Measurements from ENCODE around the gene APOA4. TPM values are rescaled to one million over a fixed set of nuclear protein-coding genes. Genes with fewer than 3 reads are reported as not detected.

APOA4 gene
- total RNA-seq, 1 donor from 2014 or later, result not detected

DNA sequence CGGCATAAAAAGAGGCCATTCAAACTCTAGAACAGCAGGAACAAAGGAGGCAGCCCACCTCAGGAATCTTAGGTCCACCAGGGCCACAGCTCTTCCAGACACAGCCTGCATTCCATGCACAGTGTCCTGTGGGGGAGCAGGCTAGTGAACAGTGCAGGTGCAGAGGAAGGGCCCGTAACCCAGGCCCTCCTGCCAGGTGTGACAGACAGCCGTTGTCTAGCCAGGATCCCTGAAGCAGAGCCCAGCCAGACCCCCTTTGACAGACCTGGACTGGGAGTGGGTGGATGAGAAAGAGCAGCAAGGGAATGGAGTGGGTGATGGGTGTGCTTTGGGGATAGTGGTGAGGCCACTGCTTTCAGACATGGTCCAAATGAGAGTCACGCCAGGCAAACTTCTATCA lies 34.1 kb downstream of the APOA4 start:
- DNase-seq (no peak), ATAC-seq (no peak)
- intact Hi-C loops (cut with micrococcal nuclease), result loop anchor here (2.0 kb wide), 1 partner anchor 46 kb away; no protein-coding TSS in a partner anchor

DNA sequence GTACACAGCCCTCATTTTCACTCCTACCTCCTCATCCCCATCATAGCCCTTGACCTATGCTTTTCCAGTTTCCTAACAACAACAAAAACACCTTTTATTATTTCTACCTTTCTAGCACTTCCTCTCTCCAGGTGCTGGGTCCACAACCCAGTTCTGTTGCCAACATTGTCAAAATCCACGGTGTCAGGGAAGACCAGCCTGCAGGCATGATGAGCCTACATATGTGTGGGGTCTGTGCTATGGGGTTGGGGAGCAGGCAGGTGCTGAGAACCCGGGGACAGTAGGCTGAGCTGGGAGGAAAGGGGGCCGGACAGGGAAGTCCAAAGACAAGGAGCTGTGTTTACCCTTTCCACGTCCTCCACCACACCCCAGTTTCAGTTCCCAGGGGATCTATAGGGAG lies 34.6 kb downstream of the APOA4 start:
- DNase-seq, result no peak
- ATAC-seq, result no peak

DNA sequence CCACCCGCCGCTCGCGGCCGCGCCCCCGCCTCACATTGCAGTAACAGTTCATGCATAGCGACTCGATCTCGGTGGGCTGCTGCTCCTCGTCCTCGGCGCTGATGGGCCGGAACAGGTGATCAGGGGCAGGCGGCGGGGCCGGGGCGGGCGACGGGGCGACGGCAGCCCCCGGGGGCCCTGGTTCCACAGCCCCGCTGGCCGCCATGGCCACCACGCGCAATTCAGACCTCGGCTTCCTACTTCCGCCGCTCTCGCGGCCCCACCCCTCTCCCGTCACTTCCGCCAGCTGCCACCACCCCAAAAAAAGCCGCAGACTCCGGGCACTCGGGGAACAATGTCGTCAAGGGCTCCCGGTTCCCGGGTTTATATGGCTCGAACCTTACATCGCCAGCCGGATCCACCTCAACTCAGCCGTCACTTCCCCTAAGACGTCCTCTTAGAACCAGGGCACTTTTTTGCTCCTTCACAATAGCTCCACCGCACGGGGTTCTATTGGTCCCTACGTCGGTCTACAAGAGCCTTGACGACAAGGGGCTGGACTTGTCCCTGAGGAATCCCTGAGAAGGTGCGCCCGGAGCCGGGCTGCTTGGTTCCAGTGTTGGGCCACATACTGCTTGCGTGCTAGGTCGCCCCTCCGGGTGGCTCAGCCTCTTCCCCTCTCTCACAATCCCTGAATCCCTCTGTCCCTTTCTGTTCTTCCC lies 35.2 kb downstream of the APOA4 start, which contains the start of gene ZPR1:
Gene ZPR1, minus strand, starts transcription at position 238 of the 701 bp plus-strand sequence. Its CDS starts 33 bp downstream, at position 205.
- peak; percentile 89 for DNase-seq
- intact Hi-C loops (cut with micrococcal nuclease), result loop anchor here (2.0 kb wide), 1 partner anchor 47 kb away; no protein-coding TSS in a partner anchor
- peak; percentile 87 for ATAC-seq

More for the DNA sequence above, 34.6 kb downstream of the APOA4 start:
- intact Hi-C loops (cut with micrococcal nuclease), result loop anchor here (2.0 kb wide), 1 partner anchor 46 kb away; no protein-coding TSS in a partner anchor

DNA sequence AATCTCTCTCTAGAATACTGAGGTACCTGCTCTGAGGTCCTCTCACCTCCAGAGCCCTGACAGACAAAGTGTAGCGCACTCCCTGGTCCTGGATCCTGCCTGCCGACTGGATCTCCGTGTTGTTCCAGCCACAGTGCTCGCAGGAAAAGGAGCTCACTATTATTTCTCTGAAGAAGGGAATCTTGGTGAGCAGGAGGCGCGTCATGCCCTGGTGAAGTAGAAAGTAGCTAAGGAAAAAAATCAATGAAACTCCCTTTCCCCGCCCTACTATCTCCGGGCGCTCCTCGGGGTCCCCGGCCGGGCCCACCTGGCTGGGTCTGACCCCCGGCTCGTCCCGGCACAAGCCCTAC lies 35.7 kb downstream of the APOA4 start:
- ATAC-seq (no peak), DNase-seq (no peak)
- intact Hi-C loops (cut with micrococcal nuclease), result no loop called here

DNA sequence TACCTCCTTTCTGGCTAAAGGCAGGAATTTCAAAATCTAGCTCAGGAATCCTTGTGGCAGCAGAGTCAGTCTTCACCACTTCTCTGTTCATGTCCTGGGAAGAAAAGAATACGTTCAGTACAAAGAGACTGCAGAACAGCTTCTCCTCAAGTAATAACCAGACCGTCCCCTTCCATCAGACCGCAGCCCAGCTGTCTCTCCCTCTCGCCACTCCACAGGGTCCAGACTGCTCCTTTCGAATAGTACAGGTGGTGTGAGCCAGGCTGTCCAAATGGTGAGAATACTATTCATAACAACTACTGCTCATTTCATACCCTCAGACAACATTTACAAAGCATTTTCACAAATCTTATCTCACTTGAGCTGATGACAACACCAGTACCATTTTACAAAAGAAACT lies 36.1 kb downstream of the APOA4 start:
- no peak for DNase-seq

DNA sequence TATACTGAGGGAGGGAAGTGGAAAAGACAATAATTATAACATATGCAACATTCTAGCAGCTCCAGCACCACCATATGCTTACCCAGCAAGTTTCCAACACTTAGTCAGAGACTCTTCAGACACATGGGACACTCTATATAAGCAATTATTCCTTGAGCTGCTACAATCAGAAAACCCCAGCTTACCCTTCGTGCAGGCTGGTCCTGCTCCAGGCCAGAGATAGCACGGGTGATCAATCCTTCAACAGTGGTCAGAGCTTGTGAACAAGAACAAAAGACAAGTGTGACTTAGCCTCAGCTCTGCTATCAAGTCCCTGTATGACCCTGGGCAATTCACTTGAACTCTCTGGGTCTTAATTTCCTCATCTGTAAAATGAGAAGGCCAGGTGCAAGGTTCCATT lies 36.8 kb downstream of the APOA4 start:
- DNase-seq (no peak), ATAC-seq (no peak)
- intact Hi-C loops (cut with micrococcal nuclease), result no loop called here

More for the DNA sequence above, 36.1 kb downstream of the APOA4 start:
- no peak for ATAC-seq
- intact Hi-C loops (cut with micrococcal nuclease), result no loop called here

DNA sequence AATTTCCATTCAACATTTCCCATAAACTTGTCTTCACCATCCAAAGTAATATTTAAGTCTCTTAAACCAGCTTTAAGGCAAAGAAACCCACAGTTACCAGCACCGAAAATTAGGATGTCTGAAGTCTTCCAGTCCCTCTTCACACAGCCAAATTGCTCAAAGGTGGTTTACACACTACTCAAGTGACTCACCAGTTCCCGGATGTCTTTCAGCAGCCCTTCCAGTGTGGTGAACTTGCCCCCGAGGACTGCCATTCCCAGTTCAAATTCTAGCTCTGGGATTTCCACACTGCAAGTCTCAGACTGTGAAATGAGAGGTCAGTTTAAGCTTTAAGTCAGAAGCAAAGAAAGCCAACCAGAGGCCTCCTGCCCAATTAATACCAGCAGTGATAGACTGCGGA lies 40.4 kb downstream of the APOA4 start:
- intact Hi-C loops (cut with micrococcal nuclease), result no loop called here
- DNase-seq, result no peak
- no peak for ATAC-seq

DNA sequence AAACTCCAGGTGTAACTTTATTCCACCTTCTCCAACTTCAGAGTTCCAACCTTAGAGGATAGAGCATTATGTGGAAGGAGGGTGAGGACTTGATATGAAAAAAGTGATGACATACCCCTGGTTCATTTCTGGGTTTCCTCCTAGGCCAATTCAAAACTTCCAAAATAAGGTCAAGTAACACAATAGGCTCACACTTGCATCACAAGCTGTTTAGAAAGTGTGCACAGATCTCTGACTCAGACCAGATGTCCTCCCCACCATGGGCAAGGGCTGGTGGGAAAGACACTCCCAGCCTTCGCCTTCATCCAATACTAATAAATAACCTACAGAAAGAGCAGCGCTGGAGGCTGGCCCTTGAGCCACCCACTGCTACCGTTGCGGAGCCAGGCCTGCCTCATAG lies 44.5 kb downstream of the APOA4 start:
- intact Hi-C loops (cut with micrococcal nuclease), result no loop called here
- DNase-seq (no peak), ATAC-seq (no peak)

DNA sequence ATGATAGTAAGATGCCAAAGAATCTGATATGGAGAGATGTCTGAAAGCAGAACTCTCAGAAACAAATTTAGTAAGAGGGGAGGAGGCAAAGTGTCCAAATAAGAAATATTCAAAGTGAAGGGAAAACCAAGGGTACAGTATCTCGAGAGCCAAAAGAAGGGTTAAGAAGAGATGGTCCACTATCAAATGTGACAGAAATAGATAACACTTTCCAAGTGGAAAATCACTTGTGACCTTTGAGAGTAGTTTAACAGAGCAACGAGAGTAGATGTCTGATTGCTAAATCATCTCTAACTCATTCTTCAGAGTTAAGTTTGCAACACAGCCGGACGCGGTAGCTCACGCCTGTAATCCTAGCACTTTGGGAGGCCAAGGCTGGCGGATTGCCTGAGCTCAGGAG lies 46.0 kb downstream of the APOA4 start:
- DNase-seq (no peak), ATAC-seq (no peak)
- intact Hi-C loops (cut with micrococcal nuclease), result no loop called here

DNA sequence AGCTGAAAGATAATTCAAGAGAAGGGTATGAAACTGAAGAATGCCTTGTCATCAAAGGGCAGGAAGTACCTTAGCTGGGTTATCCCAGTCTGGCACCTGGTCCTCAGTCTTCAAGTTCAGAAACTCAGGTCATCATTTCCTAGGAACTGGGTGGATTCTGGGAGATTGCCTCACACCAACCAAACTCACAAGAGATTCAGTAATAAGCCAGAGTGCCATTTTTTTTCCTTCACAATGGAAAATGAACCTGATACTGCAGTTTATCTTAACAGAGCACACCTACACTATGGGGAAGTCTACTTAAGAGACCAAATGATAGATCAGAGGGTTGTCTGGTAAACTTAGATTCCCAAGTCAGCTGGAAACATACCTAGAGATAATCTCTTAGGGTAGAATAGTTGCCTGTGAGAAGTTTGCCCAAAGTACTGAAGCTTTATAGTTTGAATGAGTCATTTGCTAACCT lies 46.6 kb downstream of the APOA4 start:
- intact Hi-C loops (cut with micrococcal nuclease), result no loop called here
- ATAC-seq, result no peak
- DNase-seq, result no peak

DNA sequence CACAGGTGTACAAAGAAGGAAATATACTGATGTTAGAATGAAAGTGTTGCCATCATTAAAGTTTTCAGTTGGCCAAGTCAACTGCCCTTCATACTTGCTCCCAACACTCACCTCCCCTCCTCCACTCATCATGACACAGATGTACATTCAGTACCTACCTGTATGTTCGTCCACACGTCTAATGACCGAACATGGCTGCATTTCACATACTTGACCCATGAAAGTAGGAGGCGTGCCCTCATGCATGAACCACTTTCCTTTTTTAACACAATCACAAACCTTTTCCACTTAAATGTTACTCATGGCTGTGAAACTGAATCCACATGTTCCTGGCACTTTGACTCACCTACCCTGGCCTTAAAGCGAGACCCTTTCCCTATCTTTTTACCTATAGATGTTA lies 47.1 kb downstream of the APOA4 start:
- ATAC-seq (no peak), DNase-seq (no peak)
- intact Hi-C loops (cut with micrococcal nuclease), result no loop called here

DNA sequence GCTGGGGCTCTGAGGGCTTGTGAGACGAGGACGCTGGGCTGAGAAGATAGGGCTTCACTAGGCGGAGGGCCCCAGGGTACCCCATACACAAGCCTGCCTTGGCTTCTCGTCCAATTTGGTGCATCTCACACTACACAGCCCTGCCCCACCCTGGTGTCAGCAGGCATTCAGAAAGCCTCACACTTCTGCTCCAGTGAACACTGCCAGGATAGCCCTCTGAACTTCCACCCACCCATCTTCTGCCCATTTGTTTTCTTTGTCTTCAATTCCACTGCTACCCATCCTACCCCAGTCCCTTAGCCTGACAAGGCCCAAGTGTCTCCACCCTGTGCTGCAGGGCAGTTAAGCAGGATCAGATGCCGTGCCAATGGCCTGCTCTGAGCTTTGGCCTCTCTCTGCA lies 48.4 kb downstream of the APOA4 start:
- no peak for ATAC-seq
- no peak for DNase-seq
- intact Hi-C loops (cut with micrococcal nuclease), result no loop called here

DNA sequence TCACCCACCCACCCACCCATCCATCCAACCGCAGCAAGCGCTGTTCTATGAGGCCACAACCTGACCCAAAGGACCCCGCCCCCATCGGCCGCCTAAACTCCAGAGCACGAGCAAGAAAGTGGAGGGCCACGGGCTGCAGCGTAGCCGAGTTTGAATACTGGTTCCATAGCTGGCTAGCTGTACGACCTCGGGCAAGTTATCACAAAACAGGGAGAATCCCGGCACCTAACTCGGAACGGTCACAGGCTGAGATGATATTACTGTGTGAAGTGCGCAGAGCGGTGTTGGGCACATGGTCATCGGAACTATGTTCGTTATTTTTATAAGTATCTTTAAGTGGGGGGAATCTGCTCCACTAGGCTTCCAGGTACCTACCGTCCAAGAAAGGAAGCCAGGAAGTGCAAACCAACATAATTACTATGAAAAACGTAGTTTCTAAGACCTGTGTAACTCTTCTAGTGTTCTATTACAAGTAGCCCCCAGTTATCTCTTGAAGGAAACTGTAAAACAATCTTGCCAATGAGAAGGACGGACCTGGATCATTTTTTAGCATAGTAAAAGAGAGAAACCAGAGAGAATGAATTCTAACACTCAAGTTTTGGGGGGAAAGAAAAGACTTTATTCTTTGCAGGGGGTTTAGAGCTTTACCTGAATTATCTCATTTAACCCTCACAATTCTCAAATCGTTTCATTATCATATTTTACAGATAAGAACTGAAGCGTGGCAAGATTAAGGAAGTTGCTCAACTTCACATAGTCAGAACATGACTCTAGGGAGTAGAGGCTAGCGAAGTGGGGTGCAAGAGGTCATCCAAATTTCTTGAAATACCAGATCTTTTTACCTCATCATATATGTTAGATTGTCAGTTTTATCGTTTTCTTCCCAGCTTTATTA lies 49.7 kb downstream of the APOA4 start:
- DNase-seq (no peak), ATAC-seq (peak; percentile 70)
- intact Hi-C loops (cut with micrococcal nuclease), result no loop called here

DNA sequence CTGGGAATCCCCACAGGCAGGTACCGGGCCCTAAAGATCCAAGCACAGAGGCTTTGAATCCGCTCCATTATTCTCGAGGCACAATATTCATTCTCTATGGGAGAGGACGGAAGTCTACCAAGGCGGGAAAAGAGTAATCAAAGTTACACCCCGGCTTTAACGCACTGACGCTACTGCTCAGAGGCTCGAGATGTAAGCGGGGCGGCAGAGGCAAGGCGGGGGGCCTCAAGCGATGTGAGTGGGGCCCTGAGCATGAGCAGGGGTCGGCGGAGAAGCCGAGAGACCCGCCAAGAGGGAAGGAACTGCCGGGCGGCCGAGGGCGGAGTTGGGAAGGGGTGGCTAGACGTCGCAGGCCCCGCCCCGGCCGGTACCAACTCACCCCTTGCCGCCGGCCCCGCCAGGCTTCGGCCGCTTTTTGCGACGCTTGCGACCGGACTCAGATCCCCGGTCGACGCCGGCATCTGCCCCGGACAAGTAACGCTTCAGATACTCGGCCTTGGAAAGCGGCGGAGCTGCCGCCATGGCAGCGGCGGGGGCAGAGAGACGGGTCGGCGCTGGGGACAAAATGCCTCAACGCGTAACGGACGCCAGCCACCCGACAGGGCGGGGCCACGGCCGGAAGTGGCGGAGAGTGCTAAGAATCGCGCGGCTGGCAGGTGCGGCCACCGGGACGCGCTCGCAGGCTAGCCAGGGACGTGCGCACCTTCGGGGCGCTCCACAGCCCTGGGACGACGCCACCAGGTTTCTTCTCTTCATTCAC lies 50.5 kb downstream of the APOA4 start, which contains the start of gene BUD13:
Gene BUD13, minus strand, starts transcription at position 545 of the 760 bp plus-strand sequence. Its CDS starts 23 bp downstream, at position 522.
- ATAC-seq (peak; percentile 95), DNase-seq (peak; percentile 94)
- intact Hi-C loops (cut with micrococcal nuclease), result no loop called here

DNA sequence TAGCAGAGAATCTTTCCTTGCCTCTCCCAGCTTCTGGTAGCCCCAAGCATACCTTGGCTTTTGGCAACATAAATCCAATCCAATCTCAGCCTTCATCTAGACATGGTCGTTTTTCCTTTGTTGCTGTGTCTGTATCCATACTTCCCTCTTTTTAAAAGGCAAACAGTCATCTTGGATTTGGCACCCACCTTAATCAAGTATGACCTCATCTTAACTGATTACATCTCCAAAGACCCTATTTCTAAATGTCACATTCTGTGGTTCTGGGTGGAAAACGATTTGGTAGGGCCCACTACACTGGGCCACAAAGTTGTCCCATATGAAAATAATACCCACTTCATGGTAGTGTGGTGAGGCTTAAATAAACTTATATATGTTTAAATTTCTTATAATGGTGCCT lies 51.2 kb downstream of the APOA4 start:
- ATAC-seq, result no peak
- intact Hi-C loops (cut with micrococcal nuclease), result no loop called here
- no peak for DNase-seq
